ENCODE results near the gene MDFI. TPM values are rescaled to one million over a fixed set of nuclear protein-coding genes. Genes with fewer than 3 reads are reported as not detected.

The MDFI gene
- total RNA-seq, 2 experiments from 2014 or later = not detected

DNA sequence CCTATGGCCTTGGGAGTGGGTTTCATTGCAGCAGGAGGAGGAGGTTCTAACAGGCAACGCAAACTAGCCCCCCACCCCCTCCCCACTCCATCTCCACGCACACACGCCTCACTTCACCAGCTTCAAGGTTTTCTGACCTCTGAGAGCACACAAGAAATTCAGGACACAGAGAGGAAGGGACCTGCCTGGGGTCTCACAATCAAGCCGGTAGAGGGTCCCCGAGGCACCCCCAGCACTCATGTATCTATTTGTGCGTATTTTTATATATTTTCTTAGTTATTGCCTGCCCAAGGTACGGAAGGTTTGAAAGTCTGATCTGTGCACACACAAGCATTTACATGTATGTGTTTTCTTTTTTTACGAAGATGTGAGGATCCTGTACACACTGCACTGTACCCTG lies 16.9 kb downstream of the MDFI start:
- Histone ChIP-seq H3K27ac (ENCODE audit: low read depth, low read length, poor library complexity, severe bottlenecking) (no peak overlapping the region), H4K20me1 (ENCODE audit: insufficient read depth, low read length) (no peaks in the 10 kb centered on the region), H3K79me2 (ENCODE audit: insufficient read depth, low read depth, low read length) (no peaks in the 10 kb centered on the region), H3K4me2 (ENCODE audit: low read length) (no peak overlapping the region), H3K36me3 (ENCODE audit: insufficient read depth, low read length) (no peaks in the 10 kb centered on the region), H3K9me2 (ENCODE audit: insufficient read depth, low read length) (no peaks in the 10 kb centered on the region), H3K9me3 (ENCODE audit: low read length) (no peaks in the 10 kb centered on the region), H2AFZ (ENCODE audit: low read length) (no peak overlapping the region), H3K4me3 (ENCODE audit: low read depth, low read length, poor library complexity, severe bottlenecking) (no peak overlapping the region), H3K4me1 (ENCODE audit: insufficient read depth, low read length, poor library complexity, severe bottlenecking) (no peaks in the 10 kb centered on the region)
- no peak for TF ChIP-seq EZH2phosphoT487 (IDR thresholded peaks at IDR 0.05; ENCODE audit: borderline replicate concordance, low read depth, low read length)
- TF ChIP-seq, protein P1, sequence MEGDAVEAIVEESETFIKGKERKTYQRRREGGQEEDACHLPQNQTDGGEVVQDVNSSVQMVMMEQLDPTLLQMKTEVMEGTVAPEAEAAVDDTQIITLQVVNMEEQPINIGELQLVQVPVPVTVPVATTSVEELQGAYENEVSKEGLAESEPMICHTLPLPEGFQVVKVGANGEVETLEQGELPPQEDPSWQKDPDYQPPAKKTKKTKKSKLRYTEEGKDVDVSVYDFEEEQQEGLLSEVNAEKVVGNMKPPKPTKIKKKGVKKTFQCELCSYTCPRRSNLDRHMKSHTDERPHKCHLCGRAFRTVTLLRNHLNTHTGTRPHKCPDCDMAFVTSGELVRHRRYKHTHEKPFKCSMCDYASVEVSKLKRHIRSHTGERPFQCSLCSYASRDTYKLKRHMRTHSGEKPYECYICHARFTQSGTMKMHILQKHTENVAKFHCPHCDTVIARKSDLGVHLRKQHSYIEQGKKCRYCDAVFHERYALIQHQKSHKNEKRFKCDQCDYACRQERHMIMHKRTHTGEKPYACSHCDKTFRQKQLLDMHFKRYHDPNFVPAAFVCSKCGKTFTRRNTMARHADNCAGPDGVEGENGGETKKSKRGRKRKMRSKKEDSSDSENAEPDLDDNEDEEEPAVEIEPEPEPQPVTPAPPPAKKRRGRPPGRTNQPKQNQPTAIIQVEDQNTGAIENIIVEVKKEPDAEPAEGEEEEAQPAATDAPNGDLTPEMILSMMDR (conservative IDR thresholded peaks at IDR 0.05; ENCODE audit: low read length) = no peak
- DNase-seq (ENCODE audit: low spot score) = no peak
- intact Hi-C loops (cut with micrococcal nuclease; ENCODE audit: unreplicated experiment) = no loop called here
- CTCF ChIA-PET (ENCODE audit: unreplicated experiment) = no interaction called here
- POLR2A ChIA-PET = no interaction called here
- no TSS peak for BruUV-seq (replicated peaks)

DNA sequence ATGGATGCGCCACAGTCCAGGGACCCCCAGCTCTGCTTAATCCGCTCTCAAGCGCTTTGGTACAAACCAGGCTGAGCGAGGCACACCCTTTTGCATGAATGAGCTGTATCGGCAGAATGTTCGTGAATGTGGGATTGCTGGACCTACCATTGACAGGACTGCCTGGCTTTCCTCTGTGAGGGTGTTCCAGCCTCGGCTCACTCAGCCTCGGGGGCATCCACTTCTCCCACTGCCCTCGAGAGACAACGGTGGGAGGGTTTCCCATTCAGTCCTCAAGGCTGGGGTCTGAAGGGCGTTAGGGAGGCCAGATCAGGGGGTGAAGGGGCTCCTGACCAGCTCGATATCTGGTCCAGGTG lies 17.4 kb downstream of the MDFI start:
- CTCF ChIA-PET (ENCODE audit: unreplicated experiment) = interaction anchor here (0.5 to 0.7 kb wide), 2 partner anchors 10 to 239 kb away, joined by 3 to 8 read pairs; no protein-coding TSS in a partner anchor

DNA sequence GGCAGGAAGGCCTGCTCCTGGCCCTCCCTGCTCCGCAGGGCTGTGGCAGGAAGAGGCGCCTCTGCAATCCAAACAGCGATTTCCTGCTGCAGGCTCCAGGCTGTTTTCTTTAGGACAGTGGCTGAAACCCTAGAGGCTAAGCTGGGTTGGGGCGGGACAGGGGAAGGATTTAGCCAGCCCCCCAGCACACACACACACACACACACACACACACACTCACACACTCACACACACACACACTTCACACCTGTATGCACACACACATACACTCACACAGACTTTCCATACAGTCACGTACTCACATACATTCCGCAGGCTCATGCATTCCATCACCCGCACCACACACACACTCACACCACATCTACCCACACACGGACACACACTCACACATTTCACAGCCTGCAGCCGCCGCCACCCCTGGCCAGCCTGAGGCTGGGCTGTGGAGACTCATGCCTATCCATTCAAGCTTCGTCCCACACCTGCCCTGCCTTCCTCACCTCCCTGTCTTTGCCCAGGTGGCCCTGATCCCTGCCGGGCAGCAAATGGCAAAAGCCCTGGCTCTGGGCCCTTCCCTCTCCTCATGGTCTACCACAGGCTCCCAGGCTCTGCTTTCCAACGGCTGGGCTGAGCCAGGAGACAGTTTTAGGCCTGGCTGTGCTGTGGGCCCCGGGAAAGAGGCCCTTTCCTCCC lies 17.9 kb downstream of the MDFI start:
- Histone ChIP-seq H3K4me2 (ENCODE audit: low read length) (no peak overlapping the region), H3K4me1 (ENCODE audit: insufficient read depth, low read length, poor library complexity, severe bottlenecking) (no peaks in the 10 kb centered on the region), H3K9me2 (ENCODE audit: insufficient read depth, low read length) (no peaks in the 10 kb centered on the region), H4K20me1 (ENCODE audit: insufficient read depth, low read length) (no peaks in the 10 kb centered on the region), H3K27ac (ENCODE audit: low read depth, low read length, poor library complexity, severe bottlenecking) (no peak overlapping the region), H2AFZ (ENCODE audit: low read length) (no peak overlapping the region), H3K9me3 (ENCODE audit: low read length) (no peaks in the 10 kb centered on the region), H3K36me3 (ENCODE audit: insufficient read depth, low read length) (no peaks in the 10 kb centered on the region), H3K79me2 (ENCODE audit: insufficient read depth, low read depth, low read length) (no peaks in the 10 kb centered on the region), H3K4me3 (ENCODE audit: low read depth, low read length, poor library complexity, severe bottlenecking) (no peak overlapping the region)
- POLR2A ChIA-PET = no interaction called here
- no peak for DNase-seq (ENCODE audit: low spot score)
- BruUV-seq (replicated peaks) = no TSS peak
- no peak for TF ChIP-seq EZH2phosphoT487 (IDR thresholded peaks at IDR 0.05; ENCODE audit: borderline replicate concordance, low read depth, low read length)
- TF ChIP-seq, protein P1 (conservative IDR thresholded peaks at IDR 0.05; ENCODE audit: low read length) = no peak
- CTCF ChIA-PET (ENCODE audit: unreplicated experiment) = interaction anchor here (0.5 to 0.7 kb wide), 3 partner anchors 11 to 239 kb away, joined by 3 to 8 read pairs (median 5); no protein-coding TSS in a partner anchor
- intact Hi-C loops (cut with micrococcal nuclease; ENCODE audit: unreplicated experiment) = no loop called here

More for the DNA sequence above, 17.4 kb downstream of the MDFI start:
- Histone ChIP-seq H3K79me2 (ENCODE audit: insufficient read depth, low read depth, low read length) (no peaks in the 10 kb centered on the region), H3K4me3 (ENCODE audit: low read depth, low read length, poor library complexity, severe bottlenecking) (no peak overlapping the region), H2AFZ (ENCODE audit: low read length) (no peak overlapping the region), H3K4me1 (ENCODE audit: insufficient read depth, low read length, poor library complexity, severe bottlenecking) (no peaks in the 10 kb centered on the region), H4K20me1 (ENCODE audit: insufficient read depth, low read length) (no peaks in the 10 kb centered on the region), H3K27ac (ENCODE audit: low read depth, low read length, poor library complexity, severe bottlenecking) (no peak overlapping the region), H3K36me3 (ENCODE audit: insufficient read depth, low read length) (no peaks in the 10 kb centered on the region), H3K4me2 (ENCODE audit: low read length) (no peak overlapping the region), H3K9me3 (ENCODE audit: low read length) (no peaks in the 10 kb centered on the region), H3K9me2 (ENCODE audit: insufficient read depth, low read length) (no peaks in the 10 kb centered on the region)
- TF ChIP-seq EZH2phosphoT487 (IDR thresholded peaks at IDR 0.05; ENCODE audit: borderline replicate concordance, low read depth, low read length) = no peak
- TF ChIP-seq, protein P1 (conservative IDR thresholded peaks at IDR 0.05; ENCODE audit: low read length) = no peak
- POLR2A ChIA-PET = no interaction called here
- no peak for DNase-seq (ENCODE audit: low spot score)
- intact Hi-C loops (cut with micrococcal nuclease; ENCODE audit: unreplicated experiment) = no loop called here
- no TSS peak for BruUV-seq (replicated peaks)
